A673 (cell line): ENCODE data around the gene SCGB1D2.

Source experiments
- CTCF ChIP-seq: fragments of 300-800, 200-600 bp; sonication (generic); conservative IDR thresholded peaks from 2 replicates; pipeline ENCODE4 v1.5.1; 2017; ENCODE audit warnings: low read depth, mild to moderate bottlenecking, antibody characterized with exemption, low read length, moderate library complexity, mixed read lengths
- EZH2 ChIP-seq: fragments of 200-600 bp; sonication (generic); IDR thresholded peaks from 2 replicates; pipeline ENCODE4 v1.6.1; 2017; ENCODE audit warnings: borderline replicate concordance, low read depth, mild to moderate bottlenecking, mixed read lengths, antibody characterized with exemption, low read length; ENCODE audit not compliant: poor library complexity, severe bottlenecking

- TF ChIP-seq CTCF (no peak), EZH2 (no peak)
Observed at GRCh38 chr11:62253999-62254542, 12.0 kb downstream of the SCGB1D2 start.
